T-cell (primary cell): ENCODE measurements around the gene ZNF48. TPM values are rescaled to one million over a fixed set of nuclear protein-coding genes. Genes with fewer than 3 reads are reported as not detected.

ENCODE experiments used
- ATAC-seq, 4 experiments: fragments of 200-7000 bp in 3 of 4; fragments of 150-1000 bp in 1 of 4; cut with Tn5 transposase; replicated peaks in 1 of 4; 1 replicate in 3 of 4; 2 replicates in 1 of 4; pipeline ENCODE4 v1.10.0; 2021; ENCODE audit warnings: moderate library complexity in 3 of 4, mild to moderate bottlenecking in 2 of 4, moderate number of reproducible peaks in 1 of 4
- CTCF ChIA-PET, 2 donors: fragments of 300-600 bp; sonication (Branson Sonifier 250); formaldehyde crosslinking; loops; one replicate each; lab custom pipeline; 2022; ENCODE audit warnings: antibody characterized with exemption in 2 of 2; lab: Charles Lee
- POLR2A ChIA-PET, 2 donors: fragments of 300-600 bp; sonication (Branson Sonifier 250); formaldehyde crosslinking; loops; one replicate each; lab custom pipeline; 2022; ENCODE audit warnings: antibody characterized with exemption in 2 of 2; lab: Charles Lee
- DNase-seq, 35 experiments: peaks; one replicate each; pipeline versions ENCODE4 v3.0.0 to v3.0.0-alpha.2; 2013 to 2023
- H3K27ac ChIP-seq: one replicate; pipeline ENCODE4 v1.5.1; 2013; ENCODE audit warnings: low read length
- H3K27me3 ChIP-seq, 2 experiments: replicated peaks in 1 of 2; 1 replicate in 1 of 2; 2 replicates in 1 of 2; pipeline versions ENCODE4 v1.6.1 to v1.7.0; 2013; ENCODE audit warnings: low read length in 1 of 2, mixed read lengths in 1 of 2; ENCODE audit not compliant: control insufficient read depth in 2 of 2, insufficient read depth in 2 of 2; ENCODE audit errors: extremely low read depth in 1 of 2
- H3K36me3 ChIP-seq, 2 donors: 1 replicate in 1 of 2; 2 replicates in 1 of 2; pipeline versions ENCODE4 v1.6.1 to v1.7.0; 2013; ENCODE audit warnings: low read length in 1 of 2; ENCODE audit not compliant: control insufficient read depth in 2 of 2, insufficient read depth in 1 of 2; ENCODE audit errors: extremely low read depth in 1 of 2
- H3K4me1 ChIP-seq, 2 experiments: 1 replicate in 1 of 2; 2 replicates in 1 of 2; pipeline versions ENCODE4 v1.6.1 to v1.7.0; 2013; ENCODE audit warnings: low read length in 2 of 2, mixed read lengths in 1 of 2; ENCODE audit not compliant: insufficient read depth in 2 of 2, control insufficient read depth in 1 of 2; ENCODE audit errors: extremely low read depth in 1 of 2
- H3K4me3 ChIP-seq, 2 donors: 1 replicate in 1 of 2; 2 replicates in 1 of 2; pipeline versions ENCODE4 v1.5.1 to v1.7.0; 2013; ENCODE audit warnings: mild to moderate bottlenecking in 2 of 2, low read length in 1 of 2, moderate library complexity in 1 of 2; ENCODE audit not compliant: control insufficient read depth in 1 of 2; ENCODE audit errors: extremely low read depth in 1 of 2
- H3K9me3 ChIP-seq: 2 replicates; pipeline ENCODE4 v1.7.0; 2013
- H3K27ac Mint-ChIP-seq, 2 donors: one replicate each; pipeline ENCODE4 v1.8.0; 2020 to 2021; ENCODE audit warnings: mild to moderate bottlenecking in 2 of 2, mixed read lengths in 2 of 2
- H3K27me3 Mint-ChIP-seq, 2 donors: one replicate each; pipeline ENCODE4 v1.8.0; 2021 to 2022; ENCODE audit warnings: mixed read lengths in 2 of 2
- H3K36me3 Mint-ChIP-seq: one replicate; pipeline ENCODE4 v1.8.0; 2021; ENCODE audit warnings: mixed read lengths
- H3K4me1 Mint-ChIP-seq, 3 donors: one replicate each; pipeline ENCODE4 v1.8.0; 2020 to 2022; ENCODE audit warnings: mixed read lengths in 3 of 3, mild to moderate bottlenecking in 1 of 3
- H3K4me3 Mint-ChIP-seq, 3 donors: one replicate each; pipeline ENCODE4 v1.8.0; 2020 to 2022; ENCODE audit warnings: mild to moderate bottlenecking in 3 of 3, mixed read lengths in 3 of 3, moderate library complexity in 3 of 3
- H3K9me3 Mint-ChIP-seq, 3 donors: one replicate each; pipeline ENCODE4 v1.8.0; 2020 to 2022; ENCODE audit warnings: mixed read lengths in 3 of 3
- WGBS: methylation state at CpG from one replicate; pipeline ENCODE4 v1.1.5; 2013; ENCODE audit warnings: missing lambda C conversion rate; ENCODE audit not compliant: insufficient coverage; 5-methylcytosine and 5-hydroxymethylcytosine counted together
- total RNA-seq, 35 experiments: library from RNA in 6 of 35; stranded (reverse) in 6 of 35; fragments of 120-200 nt in 1 of 35; gene quantifications; one replicate each; pipeline versions ENCODE4 v1.2.1 to v1.2.4 and lab custom pipeline; 2013 to 2026

The ZNF48 gene
- total RNA-seq, 5 donors from 2014 or later (not counting 1 experiment from before 2014, with no cell fraction given): 7.3 to 17.5 (median 16.4) TPM

DNA sequence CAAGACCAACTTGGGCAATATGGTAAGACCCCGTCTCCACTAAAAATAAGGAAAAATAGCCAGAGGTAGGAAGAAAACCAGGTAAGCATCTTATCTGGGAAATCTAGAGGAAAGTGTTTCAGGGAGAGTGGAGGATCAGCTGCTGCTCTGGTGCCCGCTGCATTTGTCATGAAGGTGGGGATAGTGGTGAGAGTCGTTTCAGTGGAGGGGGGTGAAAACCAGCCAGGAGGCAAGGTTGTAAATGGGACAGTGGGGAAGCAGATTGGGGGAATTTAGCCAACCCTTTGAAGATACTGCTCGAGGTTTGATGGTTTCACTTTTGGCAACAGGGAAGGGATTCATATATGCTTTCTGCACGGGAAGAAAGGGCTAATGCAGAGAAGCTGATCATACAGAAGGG is 25.8 kb downstream of the ZNF48 start:
- DNase-seq: no peak
- H3K27me3 ChIP-seq: no peaks in the 10 kb centered on the region
- no peaks in the 10 kb centered on the region for H3K9me3 ChIP-seq
- no peak overlapping the region for H3K27ac ChIP-seq
- no peaks in the 10 kb centered on the region for H3K9me3 Mint-ChIP-seq
- ATAC-seq: no peak
- H3K4me1 Mint-ChIP-seq: peaks cover 12 to 17% (median 15%) of the 10 kb centered on the region in 3 donors
- POLR2A ChIA-PET: no interaction called here
- no peak overlapping the region for H3K4me3 Mint-ChIP-seq
- H3K27me3 Mint-ChIP-seq: no peaks in the 10 kb centered on the region
- no peak overlapping the region for H3K4me3 ChIP-seq
- WGBS: 79% methylated on average over 5 of the region's 5 CpGs
- peaks cover 9 to 18% of the 10 kb centered on the region in 2 experiments for H3K4me1 ChIP-seq
- H3K36me3 ChIP-seq: peaks cover 8 to 17% of the 10 kb centered on the region in 2 donors
- CTCF ChIA-PET: interaction anchor here (0.5 to 0.9 kb wide), 2 partner anchors 9 to 11 kb away, joined by 4 to 6 read pairs; partner anchors contain the start of gene DCTPP1 (in 1 of the 2)
- peaks cover 22% of the 10 kb centered on the region for H3K36me3 Mint-ChIP-seq
- peak overlapping the region in 1 of 2 donors; percentile 24 for H3K27ac Mint-ChIP-seq

GRCh38 chr16:30428055-30428454 is 32.8 kb downstream of the ZNF48 start:
- ChIA-PET POLR2A (no interaction called here), CTCF (no interaction called here)
- Histone ChIP-seq H3K9me3 (no peaks in the 10 kb centered on the region), H3K27me3 (no peaks in the 10 kb centered on the region), H3K4me3 (no peak overlapping the region), H3K36me3 (peaks cover 0 to 23% of the 10 kb centered on the region in 2 donors), H3K27ac (no peak overlapping the region), H3K4me1 (peaks cover 9 to 29% of the 10 kb centered on the region in 2 experiments)
- 100% methylated on average over 4 of the region's 4 CpGs for WGBS
- H3K4me3 Mint-ChIP-seq: peak overlapping the region; percentile 0 to 48 (median 7)
- DNase-seq (no peak), ATAC-seq (no peak)
- peaks cover 12% of the 10 kb centered on the region in 3 donors for H3K4me1 Mint-ChIP-seq
- no peaks in the 10 kb centered on the region for H3K27me3 Mint-ChIP-seq
- H3K36me3 Mint-ChIP-seq: peaks cover 19% of the 10 kb centered on the region
- H3K27ac Mint-ChIP-seq: peak overlapping the region; percentile 2 to 61
- no peaks in the 10 kb centered on the region for H3K9me3 Mint-ChIP-seq

DNA sequence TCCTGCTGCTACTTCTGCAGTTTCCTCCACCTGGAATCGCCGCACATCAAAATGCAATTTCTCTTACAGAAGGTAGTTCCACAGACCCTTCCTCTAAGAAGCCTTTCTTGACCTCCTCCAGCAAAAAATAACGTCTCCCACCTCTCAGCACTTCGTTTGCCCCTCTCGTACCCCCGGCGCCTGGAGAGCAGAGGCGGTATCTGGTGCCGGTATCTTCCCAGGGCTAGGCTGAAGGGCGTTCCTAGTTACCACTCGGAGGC is 34.1 kb downstream of the ZNF48 start:
- Histone ChIP-seq H3K4me1 (peaks cover 9 to 31% of the 10 kb centered on the region in 2 experiments), H3K36me3 (peaks cover 0 to 10% of the 10 kb centered on the region in 2 donors), H3K4me3 (peak overlapping the region; percentile 72 to 80), H3K9me3 (no peaks in the 10 kb centered on the region), H3K27me3 (no peaks in the 10 kb centered on the region), H3K27ac (peak overlapping the region; percentile 71)
- 4% methylated on average over 7 of the region's 11 CpGs for WGBS
- ChIA-PET POLR2A (interaction anchor here (0.6 to 1.1 kb wide), 9 partner anchors 28 to 205 kb away, joined by 3 to 11 read pairs (median 4); no protein-coding TSS in a partner anchor), CTCF (interaction anchor here (0.5 to 1.5 kb wide), 48 partner anchors 7 to 338 kb away, joined by 3 to 35 read pairs (median 6); partner anchors contain the start of genes ITGAL (in 1 of the 2), PHKG2 (in 1 of the 2), PRR14 (in 1 of the 2) and SEPHS2 (in 1 of the 2))
- Mint-ChIP-seq H3K27ac (no peak overlapping the region), H3K27me3 (no peaks in the 10 kb centered on the region), H3K4me3 (no peak overlapping the region), H3K4me1 (peaks cover 18 to 20% (median 18%) of the 10 kb centered on the region in 3 donors), H3K36me3 (peaks cover 15% of the 10 kb centered on the region), H3K9me3 (no peaks in the 10 kb centered on the region)
- ATAC-seq (peak in 2 of 4 experiments; percentile 26 to 28), DNase-seq (no peak)

DNA sequence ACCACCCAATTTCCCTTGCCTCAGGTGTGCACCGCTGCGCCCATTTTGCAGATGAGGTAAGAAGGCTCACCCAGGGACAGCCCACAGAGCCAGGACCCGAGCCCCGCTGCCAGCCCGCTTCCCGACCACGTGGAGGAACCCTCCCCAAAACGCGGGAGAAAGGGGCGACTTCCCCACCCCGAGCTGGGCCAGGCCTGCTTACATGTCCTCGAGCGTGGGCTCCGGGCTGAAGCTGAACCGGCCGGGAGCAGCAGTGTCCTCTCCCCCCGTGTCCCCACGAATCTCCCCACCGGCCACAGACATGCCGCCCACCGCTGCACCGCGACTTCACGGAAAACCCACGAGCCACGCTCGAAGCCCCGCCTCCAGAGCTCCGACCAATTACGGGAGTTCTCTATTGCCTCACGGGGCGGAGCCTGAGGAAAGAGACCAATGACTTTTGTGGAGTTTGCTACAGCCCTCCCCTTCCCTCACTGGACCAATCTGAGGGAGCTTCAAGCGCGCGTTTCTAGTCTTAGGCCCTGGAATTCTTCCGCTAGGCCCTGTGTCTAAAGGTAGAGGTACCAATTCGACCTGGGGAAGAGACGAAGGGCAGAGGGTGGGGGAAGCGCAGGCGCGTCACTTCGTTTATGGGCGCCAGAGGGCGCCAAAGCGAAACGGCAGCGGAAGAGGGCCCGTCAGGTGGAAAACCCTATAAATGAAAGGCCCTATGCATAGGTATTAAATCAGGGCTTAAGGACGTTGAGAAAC is 34.6 kb downstream of the ZNF48 start, which contains the start of gene DCTPP1:
DCTPP1 (minus strand) TSS at position 353 of the 750 bp plus-strand sequence; CDS start at position 303, 50 bp downstream.
- Histone ChIP-seq H3K9me3 (no peaks in the 10 kb centered on the region), H3K27me3 (no peaks in the 10 kb centered on the region), H3K4me1 (peaks cover 9 to 36% of the 10 kb centered on the region in 2 experiments), H3K27ac (peak within 1 kb of the TSS; percentile 71), H3K4me3 (peak within 1 kb of the TSS; percentile 72 to 80), H3K36me3 (peaks cover 0 to 10% of the 10 kb centered on the region in 2 donors)
- Mint-ChIP-seq H3K4me1 (peaks cover 22 to 25% (median 23%) of the 10 kb centered on the region in 3 donors), H3K4me3 (no peak within 1 kb of the TSS), H3K36me3 (peaks cover 10% of the 10 kb centered on the region), H3K27me3 (no peaks in the 10 kb centered on the region), H3K27ac (no peak within 1 kb of the TSS), H3K9me3 (no peaks in the 10 kb centered on the region)
- DNase-seq (peak; percentile 86 to 99 (median 95)), ATAC-seq (peak; percentile 96 to 98 (median 98))
- POLR2A ChIA-PET: interaction anchor here (0.6 to 1.1 kb wide), 11 partner anchors 28 to 1612 kb away, joined by 3 to 11 read pairs (median 4); no protein-coding TSS in a partner anchor
- CTCF ChIA-PET: interaction anchor here (0.5 to 1.5 kb wide), 48 partner anchors 8 to 338 kb away, joined by 3 to 35 read pairs (median 6); partner anchors contain the start of genes ITGAL (in 1 of the 2), PHKG2 (in 1 of the 2), PRR14 (in 1 of the 2) and SEPHS2 (in 1 of the 2)
- 0% methylated on average over 37 of the region's 49 CpGs for WGBS

GRCh38 chr16:30430428-30430970 is 35.3 kb downstream of the ZNF48 start:
- DNase-seq (peak in 2 of 35 experiments; percentile 15 to 22), ATAC-seq (peak; percentile 2 to 19 (median 8))
- Mint-ChIP-seq H3K9me3 (no peaks in the 10 kb centered on the region), H3K27me3 (no peaks in the 10 kb centered on the region), H3K4me3 (no peak overlapping the region), H3K27ac (no peak overlapping the region), H3K36me3 (peaks cover 10% of the 10 kb centered on the region), H3K4me1 (peaks cover 25 to 27% (median 26%) of the 10 kb centered on the region in 3 donors)
- Histone ChIP-seq H3K4me3 (peak overlapping the region in 1 of 2 donors; percentile 72), H3K9me3 (no peaks in the 10 kb centered on the region), H3K36me3 (peaks cover 0 to 10% of the 10 kb centered on the region in 2 donors), H3K27me3 (no peaks in the 10 kb centered on the region), H3K4me1 (peaks cover 9 to 36% of the 10 kb centered on the region in 2 experiments), H3K27ac (peak overlapping the region; percentile 71)
- ChIA-PET CTCF (interaction anchor here in 1 of 2 donors (0.8 to 1.5 kb wide), 28 partner anchors 10 to 317 kb away, joined by 3 to 35 read pairs (median 7); partner anchors contain the start of genes ITGAL, PHKG2, SEPHS2 and SEPTIN1), POLR2A (interaction anchor here in 1 of 2 donors (0.6 to 1.1 kb wide), 7 partner anchors 27 to 1613 kb away, joined by 3 to 11 read pairs (median 4); no protein-coding TSS in a partner anchor)
- WGBS: 47% methylated on average over 12 of the region's 19 CpGs

DNA sequence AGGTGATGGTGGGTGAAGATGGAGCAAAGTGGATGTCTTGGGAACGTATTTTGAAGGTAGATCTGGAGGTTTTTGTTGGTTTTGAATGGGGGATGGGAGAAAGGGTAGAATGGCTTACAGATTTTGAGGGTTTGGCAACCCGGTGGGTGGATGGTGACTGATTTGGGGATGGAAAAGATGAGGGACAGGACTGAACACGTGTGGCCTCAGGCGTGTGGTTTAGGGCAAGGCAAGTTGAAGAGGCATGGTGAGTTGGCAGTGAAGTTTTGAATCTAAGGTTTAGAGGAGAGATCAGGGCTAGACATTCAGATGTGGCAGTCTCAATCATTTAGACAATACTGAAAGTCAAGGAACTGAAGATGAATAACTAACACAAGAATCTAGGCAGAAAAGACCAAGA is 39.6 kb downstream of the ZNF48 start:
- Histone ChIP-seq H3K27me3 (no peaks in the 10 kb centered on the region), H3K36me3 (no peaks in the 10 kb centered on the region), H3K4me1 (peaks cover 3 to 20% of the 10 kb centered on the region in 2 experiments), H3K4me3 (no peak overlapping the region), H3K9me3 (no peaks in the 10 kb centered on the region), H3K27ac (no peak overlapping the region)
- H3K36me3 Mint-ChIP-seq: no peaks in the 10 kb centered on the region
- ChIA-PET POLR2A (interaction anchor here in 1 of 2 donors (0.5 kb wide), 1 partner anchor 51 kb away, joined by 3 read pairs; no protein-coding TSS in a partner anchor), CTCF (no interaction called here)
- no peaks in the 10 kb centered on the region for H3K27me3 Mint-ChIP-seq
- ATAC-seq: no peak
- H3K9me3 Mint-ChIP-seq: no peaks in the 10 kb centered on the region
- 51% methylated on average over 4 of the region's 4 CpGs for WGBS
- no peak overlapping the region for H3K4me3 Mint-ChIP-seq
- H3K27ac Mint-ChIP-seq: peak overlapping the region; percentile 29 to 42
- H3K4me1 Mint-ChIP-seq: peaks cover 14 to 19% (median 18%) of the 10 kb centered on the region in 3 donors
- no peak for DNase-seq
